ENCODE data around the gene RNF182.
"Not testable (repeated sequence)": the region's sequence is repeated elsewhere in the genome, so short reads cannot be mapped to it uniquely, and the experiment has no call there.

Gene RNF182

GRCh38 chr6:13920552-13920951, 4.2 kb upstream of the RNF182 start:
- Histone ChIP-seq H3K36me3 (ENCODE audit: control insufficient read depth, insufficient read depth, low read length) (no peaks in the 10 kb centered on the region), H3K4me3 (ENCODE audit: low read length) (no peak overlapping the region), H3K4me1 (ENCODE audit: control insufficient read depth, insufficient read depth, low read length) (peaks cover 7% of the 10 kb centered on the region), H3K27me3 (ENCODE audit: control insufficient read depth, insufficient read depth, low read length) (peaks cover 37% of the 10 kb centered on the region), H3K9ac (ENCODE audit: low read length) (no peak overlapping the region), H3K9me3 (ENCODE audit: control insufficient read depth, low read length) (no peaks in the 10 kb centered on the region)

DNA sequence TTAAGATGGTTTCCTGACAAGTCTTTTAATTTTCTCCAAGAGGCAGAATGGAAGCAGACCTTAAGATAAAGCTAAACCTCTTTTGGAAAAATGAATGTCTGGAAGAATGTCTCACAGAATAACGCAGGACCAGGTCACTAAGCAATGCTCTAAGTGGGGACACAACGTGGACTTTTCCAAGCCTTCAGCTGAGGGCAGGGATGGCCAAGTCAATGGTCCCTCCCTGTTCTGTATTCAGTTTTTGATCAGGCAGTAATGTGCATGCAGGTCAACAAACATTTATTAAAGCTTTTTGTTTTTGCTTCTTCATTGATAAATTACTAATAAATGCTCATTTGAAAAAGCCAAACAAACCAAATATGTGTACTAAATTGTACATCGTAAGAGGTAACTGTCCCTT, 2.0 kb upstream of the RNF182 start:
- H3K36me3 ChIP-seq (ENCODE audit: control insufficient read depth, insufficient read depth, low read length), result no peaks in the 10 kb centered on the region
- no peaks in the 10 kb centered on the region for H3K9me3 ChIP-seq (ENCODE audit: control insufficient read depth, low read length)
- H3K27me3 ChIP-seq (ENCODE audit: control insufficient read depth, insufficient read depth, low read length), result peaks cover 57% of the 10 kb centered on the region
- no peak overlapping the region for H3K9ac ChIP-seq (ENCODE audit: low read length)
- H3K4me1 ChIP-seq (ENCODE audit: control insufficient read depth, insufficient read depth, low read length), result peaks cover 7% of the 10 kb centered on the region
- H3K4me3 ChIP-seq (ENCODE audit: low read length), result no peak overlapping the region

DNA sequence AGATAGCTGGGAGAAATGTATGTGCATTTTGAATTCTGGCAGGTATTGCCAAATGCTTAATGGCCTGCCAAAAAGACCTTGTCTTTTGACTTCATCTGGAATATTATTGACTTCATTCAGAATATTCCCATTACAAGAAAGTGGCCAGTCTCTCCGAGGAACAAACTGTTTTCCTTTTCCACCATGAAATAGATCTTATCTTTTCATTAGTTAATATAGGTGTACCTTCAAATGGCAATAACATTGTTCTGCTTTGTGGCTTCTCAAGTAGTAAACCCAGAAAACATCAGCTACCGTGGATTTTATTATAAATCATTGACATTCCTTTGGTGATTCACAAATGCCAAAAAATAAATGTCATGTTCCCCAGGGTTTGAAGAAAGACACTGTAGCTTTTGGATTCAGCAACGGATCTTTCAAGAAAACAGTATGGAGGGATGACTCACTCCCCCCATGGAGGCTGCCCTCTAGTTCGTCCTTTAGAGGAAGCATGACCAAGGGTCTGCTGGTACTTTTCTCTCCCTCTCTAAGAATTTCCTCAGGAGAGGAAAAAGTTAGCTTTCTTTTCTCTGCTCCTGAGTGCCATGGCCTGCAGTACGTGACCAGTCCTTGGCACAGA, 1.1 kb upstream of the RNF182 start:
- Histone ChIP-seq H3K4me3 (ENCODE audit: low read length) (no peak overlapping the region), H3K4me1 (ENCODE audit: control insufficient read depth, insufficient read depth, low read length) (peaks cover 7% of the 10 kb centered on the region), H3K36me3 (ENCODE audit: control insufficient read depth, insufficient read depth, low read length) (no peaks in the 10 kb centered on the region), H3K9me3 (ENCODE audit: control insufficient read depth, low read length) (no peaks in the 10 kb centered on the region), H3K9ac (ENCODE audit: low read length) (no peak overlapping the region), H3K27me3 (ENCODE audit: control insufficient read depth, insufficient read depth, low read length) (peaks cover 64% of the 10 kb centered on the region)

GRCh38 chr6:13924146-13924948, 405 bp upstream of the RNF182 start:
- Histone ChIP-seq H3K9me3 (ENCODE audit: control insufficient read depth, low read length) (no peaks in the 10 kb centered on the region), H3K27me3 (ENCODE audit: control insufficient read depth, insufficient read depth, low read length) (peaks cover 69% of the 10 kb centered on the region), H3K4me3 (ENCODE audit: low read length) (no peak overlapping the region), H3K4me1 (ENCODE audit: control insufficient read depth, insufficient read depth, low read length) (peaks cover 7% of the 10 kb centered on the region), H3K36me3 (ENCODE audit: control insufficient read depth, insufficient read depth, low read length) (no peaks in the 10 kb centered on the region), H3K9ac (ENCODE audit: low read length) (no peak overlapping the region)

GRCh38 chr6:13926378-13926777, 1.6 kb downstream of the RNF182 start:
- peaks cover 59% of the 10 kb centered on the region for H3K27me3 ChIP-seq (ENCODE audit: control insufficient read depth, insufficient read depth, low read length)
- no peaks in the 10 kb centered on the region for H3K9me3 ChIP-seq (ENCODE audit: control insufficient read depth, low read length)
- no peaks in the 10 kb centered on the region for H3K36me3 ChIP-seq (ENCODE audit: control insufficient read depth, insufficient read depth, low read length)
- no peak overlapping the region for H3K4me3 ChIP-seq (ENCODE audit: low read length)
- H3K9ac ChIP-seq (ENCODE audit: low read length), result no peak overlapping the region
- peaks cover 7% of the 10 kb centered on the region for H3K4me1 ChIP-seq (ENCODE audit: control insufficient read depth, insufficient read depth, low read length)

- no peaks in the 10 kb centered on the region for H3K36me3 ChIP-seq (ENCODE audit: control insufficient read depth, insufficient read depth, low read length)
Observed at GRCh38 chr6:13927203-13927602, 2.5 kb downstream of the RNF182 start.

GRCh38 chr6:13929196-13929595, 4.4 kb downstream of the RNF182 start:
- H3K36me3 ChIP-seq (ENCODE audit: control insufficient read depth, insufficient read depth, low read length), result no peaks in the 10 kb centered on the region
- H3K4me3 ChIP-seq (ENCODE audit: low read length), result no peak overlapping the region
- H3K9me3 ChIP-seq (ENCODE audit: control insufficient read depth, low read length), result no peaks in the 10 kb centered on the region
- H3K4me1 ChIP-seq (ENCODE audit: control insufficient read depth, insufficient read depth, low read length), result peaks cover 5% of the 10 kb centered on the region
- no peak overlapping the region for H3K9ac ChIP-seq (ENCODE audit: low read length)
- H3K27me3 ChIP-seq (ENCODE audit: control insufficient read depth, insufficient read depth, low read length), result peaks cover 44% of the 10 kb centered on the region

More at GRCh38 chr6:13927203-13927602, 2.5 kb downstream of the RNF182 start:
- peaks cover 7% of the 10 kb centered on the region for H3K4me1 ChIP-seq (ENCODE audit: control insufficient read depth, insufficient read depth, low read length)
- no peak overlapping the region for H3K9ac ChIP-seq (ENCODE audit: low read length)
- H3K4me3 ChIP-seq (ENCODE audit: low read length), result no peak overlapping the region
- peaks cover 59% of the 10 kb centered on the region for H3K27me3 ChIP-seq (ENCODE audit: control insufficient read depth, insufficient read depth, low read length)
- H3K9me3 ChIP-seq (ENCODE audit: control insufficient read depth, low read length), result no peaks in the 10 kb centered on the region

DNA sequence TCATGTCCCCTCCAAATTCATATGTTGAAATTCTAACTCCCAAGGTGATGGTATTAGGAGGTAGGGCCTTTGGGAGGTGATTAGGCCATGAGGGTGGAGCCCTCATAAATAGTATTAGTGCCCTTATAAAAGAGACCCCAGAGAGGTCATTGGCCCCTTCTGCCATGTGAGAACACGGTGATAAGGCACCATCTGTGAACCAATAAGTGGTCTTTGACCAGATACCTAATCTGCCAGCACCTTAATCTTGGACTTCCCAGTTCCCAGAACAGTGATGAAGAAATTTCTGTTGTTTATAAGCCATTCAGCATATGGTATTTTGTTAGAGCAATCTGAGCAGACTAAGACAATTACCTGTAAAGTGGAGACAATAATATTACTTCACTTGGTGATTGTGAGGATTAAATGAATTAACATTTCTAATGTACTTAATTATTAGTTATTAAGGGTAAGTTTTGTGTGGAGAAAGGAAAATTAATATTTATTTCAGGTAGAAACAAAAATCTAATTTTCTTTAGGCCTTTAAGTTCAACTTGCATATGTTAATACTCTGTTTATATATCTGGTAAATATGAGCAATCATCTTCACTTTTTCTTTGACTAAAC, 7.1 kb downstream of the RNF182 start:
- no peaks in the 10 kb centered on the region for H3K4me1 ChIP-seq (ENCODE audit: control insufficient read depth, insufficient read depth, low read length)
- peaks cover 20% of the 10 kb centered on the region for H3K27me3 ChIP-seq (ENCODE audit: control insufficient read depth, insufficient read depth, low read length)
- H3K9me3 ChIP-seq (ENCODE audit: control insufficient read depth, low read length), result no peaks in the 10 kb centered on the region
- no peaks in the 10 kb centered on the region for H3K36me3 ChIP-seq (ENCODE audit: control insufficient read depth, insufficient read depth, low read length)
- H3K9ac ChIP-seq (ENCODE audit: low read length), result no peak overlapping the region
- H3K4me3 ChIP-seq (ENCODE audit: low read length), result no peak overlapping the region

DNA sequence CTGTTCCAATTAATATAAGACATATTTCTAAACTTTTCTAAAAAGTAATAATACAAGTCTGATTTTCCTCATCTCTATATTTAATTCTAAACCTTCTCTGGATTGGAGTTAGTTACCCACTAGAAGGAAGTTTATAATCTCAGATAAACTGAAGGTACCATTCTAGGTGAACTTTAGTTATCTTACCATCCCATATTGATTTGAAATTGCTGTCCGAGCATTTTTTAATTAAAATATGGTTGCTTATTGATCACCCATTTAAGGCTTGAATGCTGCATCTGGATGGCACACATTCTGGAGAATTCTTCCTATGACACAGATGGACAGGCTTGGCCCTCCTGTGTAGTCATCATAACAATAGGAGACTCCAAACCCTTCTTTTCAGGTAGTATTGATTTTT, 8.0 kb downstream of the RNF182 start:
- H3K4me3 ChIP-seq (ENCODE audit: low read length), result no peak overlapping the region
- no peaks in the 10 kb centered on the region for H3K36me3 ChIP-seq (ENCODE audit: control insufficient read depth, insufficient read depth, low read length)
- no peak overlapping the region for H3K9ac ChIP-seq (ENCODE audit: low read length)
- no peaks in the 10 kb centered on the region for H3K9me3 ChIP-seq (ENCODE audit: control insufficient read depth, low read length)
- peaks cover 12% of the 10 kb centered on the region for H3K27me3 ChIP-seq (ENCODE audit: control insufficient read depth, insufficient read depth, low read length)
- no peaks in the 10 kb centered on the region for H3K4me1 ChIP-seq (ENCODE audit: control insufficient read depth, insufficient read depth, low read length)

GRCh38 chr6:13934721-13935120, 10.0 kb downstream of the RNF182 start:
- Histone ChIP-seq H3K9ac (ENCODE audit: low read length) (no peak overlapping the region), H3K36me3 (ENCODE audit: control insufficient read depth, insufficient read depth, low read length) (no peaks in the 10 kb centered on the region), H3K9me3 (ENCODE audit: control insufficient read depth, low read length) (no peaks in the 10 kb centered on the region), H3K4me1 (ENCODE audit: control insufficient read depth, insufficient read depth, low read length) (no peaks in the 10 kb centered on the region), H3K27me3 (ENCODE audit: control insufficient read depth, insufficient read depth, low read length) (no peaks in the 10 kb centered on the region), H3K4me3 (ENCODE audit: low read length) (no peak overlapping the region)

GRCh38 chr6:13935190-13935880, 10.6 kb downstream of the RNF182 start:
- Histone ChIP-seq H3K9me3 (ENCODE audit: control insufficient read depth, low read length) (no peaks in the 10 kb centered on the region), H3K27me3 (ENCODE audit: control insufficient read depth, insufficient read depth, low read length) (no peaks in the 10 kb centered on the region), H3K9ac (ENCODE audit: low read length) (no peak overlapping the region), H3K4me3 (ENCODE audit: low read length) (no peak overlapping the region), H3K36me3 (ENCODE audit: control insufficient read depth, insufficient read depth, low read length) (no peaks in the 10 kb centered on the region), H3K4me1 (ENCODE audit: control insufficient read depth, insufficient read depth, low read length) (no peaks in the 10 kb centered on the region)

- H3K27me3 ChIP-seq (ENCODE audit: control insufficient read depth, insufficient read depth, low read length); H3K4me1 ChIP-seq (ENCODE audit: control insufficient read depth, insufficient read depth, low read length); H3K4me3 ChIP-seq (ENCODE audit: low read length): not testable (repeated sequence)
Observed at GRCh38 chr6:13935881-13936261, 11.1 kb downstream of the RNF182 start.

More at GRCh38 chr6:13935881-13936261, 11.1 kb downstream of the RNF182 start:
- not testable (repeated sequence) for H3K9me3 ChIP-seq (ENCODE audit: control insufficient read depth, low read length); H3K36me3 ChIP-seq (ENCODE audit: control insufficient read depth, insufficient read depth, low read length); H3K9ac ChIP-seq (ENCODE audit: low read length)
